ENCODE measurements around the gene DOP1A. TPM values are rescaled to one million over a fixed set of nuclear protein-coding genes. Genes with fewer than 3 reads are reported as not detected.

DOP1A gene
- total RNA-seq, 1 donor from 2014 or later, result 29.5 TPM

DNA sequence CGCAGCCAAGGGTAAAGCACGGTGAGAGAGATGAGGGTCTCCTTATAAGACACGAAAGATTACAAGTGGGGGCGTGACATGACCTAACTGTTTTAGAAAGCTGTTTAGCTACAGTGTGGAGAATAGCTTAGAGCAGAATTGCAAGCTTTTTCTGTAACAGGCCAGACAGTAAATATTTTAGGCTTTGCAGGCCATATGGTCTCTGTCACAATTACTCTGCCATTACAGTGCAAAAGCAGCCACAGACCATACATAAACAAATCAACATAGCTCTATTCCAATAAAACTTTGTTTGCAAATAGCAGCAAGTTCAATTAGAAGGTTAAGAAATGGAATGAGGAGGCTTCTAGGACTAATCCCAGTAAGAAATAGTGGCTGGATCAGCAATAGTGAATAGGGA is 108.8 kb downstream of the DOP1A start:
- peaks cover 11% of the 10 kb centered on the region for H3K36me3 ChIP-seq (ENCODE audit: control insufficient read depth, insufficient read depth, low read length)
- no peak overlapping the region for H3K4me3 ChIP-seq (ENCODE audit: low read depth, low read length)
- no peak for FAIRE-seq
- no peak for DNase-seq (ENCODE audit: low read depth)
- no peak for TF ChIP-seq CTCF (IDR thresholded peaks at IDR 0.05; ENCODE audit: insufficient read depth, low read length, severe bottlenecking)
- H3K27me3 ChIP-seq (ENCODE audit: control insufficient read depth, insufficient read depth, low read length), result no peaks in the 10 kb centered on the region

DNA sequence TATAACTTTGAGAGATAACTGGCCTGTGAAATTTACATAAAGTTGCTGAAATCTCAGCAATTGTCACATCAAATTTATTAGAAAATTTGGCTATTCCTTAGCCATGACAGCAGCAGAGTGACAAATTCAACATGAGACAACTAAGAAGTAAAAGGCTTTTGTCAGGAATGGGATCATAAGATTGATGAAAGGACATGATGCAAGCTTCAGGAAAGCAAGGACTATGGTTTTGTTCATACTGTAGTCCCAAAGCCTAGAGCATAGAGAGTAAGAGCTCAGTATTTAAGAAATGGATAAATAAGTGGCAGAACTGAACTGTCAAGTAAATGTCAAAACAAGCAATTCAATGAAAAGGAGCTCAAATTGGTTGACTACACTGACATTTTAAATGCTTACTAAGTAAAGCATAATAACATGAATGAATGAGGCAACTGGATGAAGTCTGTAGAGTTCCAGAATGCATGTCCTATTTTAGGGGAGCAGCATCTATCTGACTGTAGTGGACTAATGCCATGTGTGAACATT is 113.0 kb downstream of the DOP1A start:
- H3K27me3 ChIP-seq (ENCODE audit: control insufficient read depth, insufficient read depth, low read length), result no peaks in the 10 kb centered on the region
- peaks cover 9% of the 10 kb centered on the region for H3K36me3 ChIP-seq (ENCODE audit: control insufficient read depth, insufficient read depth, low read length)
- DNase-seq (ENCODE audit: low read depth), result no peak
- H3K4me3 ChIP-seq (ENCODE audit: low read depth, low read length), result no peak overlapping the region
- FAIRE-seq, result no peak
- TF ChIP-seq CTCF (IDR thresholded peaks at IDR 0.05; ENCODE audit: insufficient read depth, low read length, severe bottlenecking), result no peak

DNA sequence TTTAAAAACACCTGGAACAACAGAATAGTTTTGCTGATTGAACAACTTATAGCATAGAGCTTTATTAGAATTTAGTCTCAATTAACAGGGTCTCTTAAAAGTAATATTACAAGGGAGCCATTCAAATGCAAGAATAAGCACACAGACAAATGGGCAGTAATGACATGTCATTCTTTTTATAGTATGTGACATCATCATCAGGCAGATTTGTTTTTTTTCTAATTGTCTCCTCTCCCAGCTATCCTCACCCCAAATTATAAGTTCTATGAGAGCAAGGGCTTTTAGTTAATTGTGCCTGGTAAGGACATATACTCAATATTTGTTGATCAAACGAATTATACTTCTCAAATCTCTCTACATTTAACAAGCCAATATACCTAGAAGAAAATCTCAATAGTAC is 114.6 kb downstream of the DOP1A start:
- Histone ChIP-seq H3K36me3 (ENCODE audit: control insufficient read depth, insufficient read depth, low read length) (peaks cover 12% of the 10 kb centered on the region), H3K4me3 (ENCODE audit: low read depth, low read length) (no peak overlapping the region), H3K27me3 (ENCODE audit: control insufficient read depth, insufficient read depth, low read length) (no peaks in the 10 kb centered on the region)
- FAIRE-seq, result no peak
- no peak for DNase-seq (ENCODE audit: low read depth)
- no peak for TF ChIP-seq CTCF (IDR thresholded peaks at IDR 0.05; ENCODE audit: insufficient read depth, low read length, severe bottlenecking)

- DNase-seq (ENCODE audit: low read depth), result peak; percentile 94
- Histone ChIP-seq H3K27me3 (ENCODE audit: control insufficient read depth, insufficient read depth, low read length) (no peaks in the 10 kb centered on the region), H3K4me3 (ENCODE audit: low read depth, low read length) (no peak overlapping the region), H3K36me3 (ENCODE audit: control insufficient read depth, insufficient read depth, low read length) (peaks cover 9% of the 10 kb centered on the region)
- no peak for FAIRE-seq
- no peak for TF ChIP-seq CTCF (IDR thresholded peaks at IDR 0.05; ENCODE audit: insufficient read depth, low read length, severe bottlenecking)
Measured at GRCh38 chr6:83183082-83183828, 115.8 kb downstream of the DOP1A start.

DNA sequence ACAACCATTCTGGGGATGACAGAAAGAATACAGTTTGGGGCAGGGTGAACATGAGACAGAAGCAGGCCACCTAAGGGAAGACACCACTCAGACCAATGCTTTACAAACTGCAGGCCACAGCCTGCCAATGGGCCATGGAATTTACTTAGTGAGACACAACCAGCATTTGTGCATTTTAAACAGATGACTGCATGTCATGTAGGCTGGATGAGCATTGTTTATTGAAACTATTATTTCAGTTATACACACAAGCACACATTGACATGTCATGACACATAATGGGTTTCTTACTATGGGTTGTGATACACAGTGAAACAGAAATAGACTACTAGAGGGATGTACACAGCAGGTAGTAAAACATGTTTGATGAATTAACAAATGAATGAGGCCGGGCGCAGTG is 117.6 kb downstream of the DOP1A start:
- H3K4me3 ChIP-seq (ENCODE audit: low read depth, low read length), result no peak overlapping the region
- DNase-seq (ENCODE audit: low read depth) (peak; percentile 92), FAIRE-seq (no peak)
- H3K36me3 ChIP-seq (ENCODE audit: control insufficient read depth, insufficient read depth, low read length), result peaks cover 13% of the 10 kb centered on the region
- H3K27me3 ChIP-seq (ENCODE audit: control insufficient read depth, insufficient read depth, low read length), result no peaks in the 10 kb centered on the region
- TF ChIP-seq CTCF (IDR thresholded peaks at IDR 0.05; ENCODE audit: insufficient read depth, low read length, severe bottlenecking), result no peak

DNA sequence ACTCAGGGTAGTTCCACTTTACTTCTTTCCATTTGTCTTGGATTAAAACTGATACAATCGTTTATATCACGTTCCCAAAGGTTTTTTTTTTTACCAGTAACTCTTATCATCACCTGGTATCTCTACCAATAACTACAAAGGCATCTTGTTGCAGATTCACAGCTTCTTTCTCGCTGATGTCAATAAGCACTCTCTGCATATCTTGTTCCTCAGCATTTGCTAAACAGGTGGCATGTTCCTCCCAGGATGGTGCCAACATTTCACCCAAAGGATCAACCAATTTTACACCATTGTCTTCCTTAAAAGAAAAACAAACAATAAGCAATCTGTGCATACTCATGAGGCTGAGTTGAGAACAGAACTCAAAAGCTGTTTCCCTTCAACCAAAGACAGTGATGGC is 121.0 kb downstream of the DOP1A start:
- DNase-seq (ENCODE audit: low read depth), result no peak
- Histone ChIP-seq H3K4me3 (ENCODE audit: low read depth, low read length) (no peak overlapping the region), H3K36me3 (ENCODE audit: control insufficient read depth, insufficient read depth, low read length) (peaks cover 6% of the 10 kb centered on the region), H3K27me3 (ENCODE audit: control insufficient read depth, insufficient read depth, low read length) (no peaks in the 10 kb centered on the region)
- FAIRE-seq, result no peak
- no peak for TF ChIP-seq CTCF (IDR thresholded peaks at IDR 0.05; ENCODE audit: insufficient read depth, low read length, severe bottlenecking)

Measured in bronchial epithelial cell (primary cell).